H1 (cell line): ENCODE measurements around the gene GNAI1. TPM values are rescaled to one million over a fixed set of nuclear protein-coding genes. Genes with fewer than 3 reads are reported as not detected.

Source experiments
- CTCF ChIA-PET: fragments of 300-600 bp; sonication (Branson Sonifier 250); formaldehyde crosslinking; loops from one replicate; lab custom pipeline; 2021; ENCODE audit not compliant: partially characterized antibody; lab: Charles Lee
- POLR2A ChIA-PET: fragments of 300-600 bp; sonication (Branson Sonifier 250); formaldehyde crosslinking; loops from one replicate; lab custom pipeline; 2021; ENCODE audit warnings: inconsistent platforms; ENCODE audit not compliant: partially characterized antibody; lab: Charles Lee
- DNase-seq, 2 experiments: peaks; one replicate each; pipeline versions ENCODE4 v3.0.0 to v3.0.0-alpha.2; 2010 to 2022; ENCODE audit warnings: low spot score in 2 of 2, low read depth in 1 of 2, mixed read lengths in 1 of 2
- FAIRE-seq: peaks from 2 replicates; lab custom pipeline; 2011; peaks lifted over from hg19 to GRCh38; lab: Jason Lieb, UNC
- H2AFZ ChIP-seq: 2 replicates; pipeline ENCODE4 v1.8.1; 2012; ENCODE audit warnings: low read length, inconsistent platforms
- H2AK5ac ChIP-seq: 2 replicates; pipeline ENCODE4 v1.6.1; 2013; ENCODE audit warnings: low read depth, low read length
- H2BK120ac ChIP-seq: replicated peaks from 2 replicates; pipeline ENCODE3; 2013; ENCODE audit warnings: low read depth, low read length, inconsistent platforms
- H2BK12ac ChIP-seq: 2 replicates; pipeline ENCODE4 v1.6.1; 2013; ENCODE audit warnings: low read depth, low read length
- H2BK15ac ChIP-seq: 2 replicates; pipeline ENCODE4 v1.6.1; 2013; ENCODE audit warnings: low read length
- H2BK20ac ChIP-seq: 2 replicates; pipeline ENCODE4 v1.6.1; 2013; ENCODE audit warnings: low read length
- H2BK5ac ChIP-seq: 2 replicates; pipeline ENCODE4 v1.6.1; 2013; ENCODE audit warnings: low read depth, low read length
- H3K14ac ChIP-seq: 2 replicates; pipeline ENCODE4 v1.6.1; 2013; ENCODE audit warnings: inconsistent platforms; ENCODE audit not compliant: insufficient read length
- H3K18ac ChIP-seq: 2 replicates; pipeline ENCODE4 v1.6.1; 2013; ENCODE audit warnings: low read length; ENCODE audit errors: extremely low read depth
- H3K23ac ChIP-seq: 2 replicates; pipeline ENCODE4 v1.6.1; 2013; ENCODE audit warnings: inconsistent platforms; ENCODE audit not compliant: insufficient read length
- H3K23me2 ChIP-seq: 2 replicates; pipeline ENCODE4 v1.6.1; 2013; ENCODE audit warnings: low read depth, low read length
- H3K27ac ChIP-seq: 2 replicates; pipeline ENCODE4 v1.6.1; 2011; ENCODE audit warnings: low read depth, low read length, inconsistent platforms
- H3K27me3 ChIP-seq, 4 experiments: replicated peaks in 1 of 4; 1 replicate in 1 of 4; 2 replicates in 3 of 4; pipeline versions ENCODE4 v1.6.1 to v1.8.1; 2011 to 2013; ENCODE audit warnings: low read length in 3 of 4, mild to moderate bottlenecking in 3 of 4, inconsistent platforms in 2 of 4, mixed read lengths in 2 of 4, moderate library complexity in 1 of 4; ENCODE audit not compliant: control insufficient read depth in 3 of 4, insufficient read depth in 3 of 4; ENCODE audit errors: extremely low read depth in 1 of 4
- H3K36me3 ChIP-seq, 4 experiments: 2 replicates each; pipeline versions ENCODE4 v1.6.1 to v1.8.1; 2011 to 2013; ENCODE audit warnings: mild to moderate bottlenecking in 4 of 4, low read length in 3 of 4, moderate library complexity in 2 of 4, control low read depth in 1 of 4, inconsistent platforms in 1 of 4; ENCODE audit not compliant: insufficient read depth in 4 of 4, control insufficient read depth in 2 of 4
- H3K4ac ChIP-seq: replicated peaks from 2 replicates; pipeline ENCODE3; 2013; ENCODE audit warnings: low read length, low read depth, mixed read lengths, inconsistent platforms; ENCODE audit not compliant: insufficient read length
- H3K4me1 ChIP-seq, 4 experiments: replicated peaks in 1 of 4; 1 replicate in 1 of 4; 2 replicates in 3 of 4; pipeline versions ENCODE4 v1.6.1 to v1.8.1; 2011 to 2013; ENCODE audit warnings: low read length in 3 of 4, inconsistent platforms in 2 of 4, mixed read lengths in 1 of 4; ENCODE audit not compliant: insufficient read depth in 4 of 4, control insufficient read depth in 3 of 4
- H3K4me2 ChIP-seq, 2 experiments: 2 replicates each; pipeline versions ENCODE4 v1.6.1 to v1.8.1; 2011 to 2013; ENCODE audit warnings: low read depth in 2 of 2, low read length in 2 of 2, control low read depth in 1 of 2, inconsistent platforms in 1 of 2, mild to moderate bottlenecking in 1 of 2; ENCODE audit not compliant: insufficient read depth in 1 of 2
- H3K4me3 ChIP-seq, 4 experiments: fragments of 200-600, 300-600 bp in 1 of 4; sonication (generic), shearing (Covaris generic), sonication (Bioruptor Twin) in 1 of 4; 2 replicates each; pipeline versions ENCODE4 v1.5.1 to v1.8.1; 2011 to 2016; ENCODE audit warnings: low read length in 4 of 4, low read depth in 3 of 4, control low read depth in 2 of 4, inconsistent platforms in 2 of 4, mild to moderate bottlenecking in 2 of 4, mixed read lengths in 1 of 4, moderate library complexity in 1 of 4; ENCODE audit not compliant: insufficient read depth in 2 of 4; ENCODE audit errors: extremely low read depth in 1 of 4
- H3K56ac ChIP-seq: replicated peaks from 2 replicates; pipeline ENCODE3; 2013; ENCODE audit warnings: low read depth, mild to moderate bottlenecking, mixed read lengths, low read length, inconsistent platforms; ENCODE audit not compliant: insufficient read length
- H3K79me1 ChIP-seq: 2 replicates; pipeline ENCODE4 v1.6.1; 2013; ENCODE audit warnings: low read depth, low read length, control low read depth
- H3K79me2 ChIP-seq, 2 experiments: 2 replicates each; pipeline versions ENCODE4 v1.6.1 to v1.8.1; 2012 to 2013; ENCODE audit warnings: low read length in 2 of 2, mild to moderate bottlenecking in 2 of 2, inconsistent platforms in 1 of 2; ENCODE audit not compliant: insufficient read depth in 2 of 2, control insufficient read depth in 1 of 2
- H3K9ac ChIP-seq, 4 experiments: replicated peaks in 1 of 4; 1 replicate in 1 of 4; 2 replicates in 3 of 4; pipeline versions ENCODE4 v1.6.1 to v1.8.1; 2011 to 2013; ENCODE audit warnings: low read depth in 3 of 4, low read length in 3 of 4, control low read depth in 2 of 4, mild to moderate bottlenecking in 2 of 4, moderate library complexity in 2 of 4, inconsistent platforms in 1 of 4; ENCODE audit errors: extremely low read depth in 1 of 4
- H3K9me3 ChIP-seq, 2 experiments: 2 replicates each; pipeline versions ENCODE4 v1.6.1 to v1.8.1; 2012 to 2013; ENCODE audit warnings: mild to moderate bottlenecking in 2 of 2, moderate library complexity in 2 of 2, control low read depth in 1 of 2, inconsistent platforms in 1 of 2, low read depth in 1 of 2, low read length in 1 of 2, mixed read lengths in 1 of 2; ENCODE audit not compliant: insufficient read depth in 2 of 2
- H4K20me1 ChIP-seq, 2 experiments: replicated peaks in 1 of 2; 2 replicates each; pipeline versions ENCODE3 to v1.8.1; 2011 to 2013; ENCODE audit warnings: inconsistent platforms in 2 of 2, low read length in 2 of 2, mild to moderate bottlenecking in 1 of 2; ENCODE audit not compliant: insufficient read depth in 2 of 2, control insufficient read depth in 1 of 2
- H4K5ac ChIP-seq: 2 replicates; pipeline ENCODE4 v1.6.1; 2013; ENCODE audit warnings: low read length, low read depth, mixed read lengths, inconsistent platforms; ENCODE audit not compliant: insufficient read length
- H4K8ac ChIP-seq: 2 replicates; pipeline ENCODE4 v1.8.0; 2013; ENCODE audit warnings: mild to moderate bottlenecking, moderate library complexity, low read length, inconsistent platforms; ENCODE audit not compliant: insufficient read depth; ENCODE audit errors: extremely low read depth
- H4K91ac ChIP-seq: replicated peaks from 2 replicates; pipeline ENCODE3; 2013; ENCODE audit warnings: low read length, mixed read lengths, inconsistent platforms; ENCODE audit not compliant: insufficient read length
- ASH2L ChIP-seq: fragments of 200-600, 300-600 bp; sonication (generic); IDR thresholded peaks from one replicate; pipeline ENCODE4 v1.7.1; 2017; ENCODE audit warnings: low read length
- BACH1 ChIP-seq: IDR thresholded peaks from 2 replicates; pipeline ENCODE4 v1.6.1; 2012; ENCODE audit warnings: low read length, improper control_type of control experiment
- BRCA1 ChIP-seq: IDR thresholded peaks from 2 replicates; pipeline ENCODE4 v1.6.1; 2012; ENCODE audit warnings: low read depth, low read length, improper control_type of control experiment
- CHD1 ChIP-seq: IDR thresholded peaks from 2 replicates; pipeline ENCODE4 v1.6.1; 2012; ENCODE audit warnings: low read depth, low read length, improper control_type of control experiment
- CTCF ChIP-seq, 3 experiments: IDR thresholded peaks; 1 replicate in 2 of 3; 2 replicates in 1 of 3; pipeline versions ENCODE4 v1.5.1 to v1.6.1; 2011; ENCODE audit warnings: low read length in 3 of 3, mild to moderate bottlenecking in 3 of 3, inconsistent platforms in 2 of 3, low read depth in 1 of 3, moderate library complexity in 1 of 3; ENCODE audit not compliant: insufficient read depth in 1 of 3; ENCODE audit errors: control extremely low read depth in 1 of 3
- EZH2 ChIP-seq: fragments of 200-600 bp; sonication (generic); IDR thresholded peaks from 2 replicates; pipeline ENCODE4 v1.7.1; 2012; ENCODE audit warnings: low read depth, mild to moderate bottlenecking, moderate library complexity, low read length, inconsistent platforms; ENCODE audit not compliant: severe bottlenecking
- KDM5A ChIP-seq: fragments of 200-600 bp; IDR thresholded peaks from 2 replicates; pipeline ENCODE4 v1.7.1; 2012; ENCODE audit warnings: mild to moderate bottlenecking, low read length, inconsistent platforms, mixed read lengths
- NANOG ChIP-seq: IDR thresholded peaks from 2 replicates; pipeline ENCODE4 v1.6.1; 2011; ENCODE audit warnings: low read length, low read depth, mild to moderate bottlenecking, inconsistent platforms; ENCODE audit not compliant: insufficient read depth, poor library complexity, severe bottlenecking
- POLR2AphosphoS5 ChIP-seq: IDR thresholded peaks from 2 replicates; pipeline ENCODE4 v1.6.1; 2011; ENCODE audit warnings: low read depth, low read length
- RXRA ChIP-seq: IDR thresholded peaks from 2 replicates; pipeline ENCODE4 v1.6.1; 2011; ENCODE audit warnings: low read depth, mild to moderate bottlenecking, low read length, moderate library complexity; ENCODE audit not compliant: insufficient read depth
- TAF1 ChIP-seq: IDR thresholded peaks from 2 replicates; pipeline ENCODE4 v1.6.1; 2011; ENCODE audit warnings: mild to moderate bottlenecking, low read depth, low read length
- TCF12 ChIP-seq: IDR thresholded peaks from 2 replicates; pipeline ENCODE4 v1.6.1; 2011; ENCODE audit warnings: low read depth, mild to moderate bottlenecking, low read length
- WGBS, 2 experiments: shearing (Covaris generic) in 1 of 2; methylation state at CpG; one replicate each; pipeline versions ENCODE4 v1.1.6 to v1.1.7; 2013 to 2015; ENCODE audit warnings: low lambda C conversion rate in 2 of 2, mixed read lengths in 2 of 2, inconsistent platforms in 1 of 2, low coverage in 1 of 2, missing lambda C conversion rate in 1 of 2; ENCODE audit not compliant: insufficient replicate concordance in 2 of 2, insufficient coverage in 1 of 2, insufficient read length in 1 of 2; ENCODE audit errors: extremely low coverage in 1 of 2, missing lambda C conversion rate in 1 of 2; 5-methylcytosine and 5-hydroxymethylcytosine counted together
- polyA plus RNA-seq, 7 experiments: library from polyadenylated mRNA; depleted of rRNA in 3 of 7; stranded (reverse) in 5 of 7; unstranded in 2 of 7; fragments of >200 nt in 5 of 7; fragments of 200-250 nt in 2 of 7; gene quantifications; 1 replicate in 5 of 7; 2 replicates in 1 of 7; 4 replicates in 1 of 7; pipeline versions ENCODE4 v1.2.1 to v1.2.3, GENCODE V29; 2011 to 2013; ENCODE audit warnings: missing spikeins in 2 of 7, mixed read lengths in 2 of 7
- total RNA-seq: library from RNA; stranded (reverse); fragmentation: NEBNext Ultra II Directional; extraction: Animal tissue kit (Norgen Biotek cat#: 25700); gene quantifications from 2 replicates; pipeline ENCODE4 v1.2.1, GENCODE V29; 2021

GNAI1 gene
- total and polyA plus RNA-seq, 2 of the 8 experiments (the other 6 are each of a cell fraction or from before 2014, with no cell fraction given), result 8.0 to 29.5 TPM

GRCh38 chr7:80215734-80216133, 81.1 kb downstream of the GNAI1 start:
- Histone ChIP-seq H3K9ac (no peak overlapping the region), H3K4ac (no peak overlapping the region), H2BK15ac (no peak overlapping the region), H3K79me1 (no peaks in the 10 kb centered on the region), H4K8ac (no peak overlapping the region), H4K5ac (no peak overlapping the region), H4K20me1 (no peaks in the 10 kb centered on the region), H3K14ac (no peak overlapping the region), H3K4me1 (no peaks in the 10 kb centered on the region), H2BK5ac (no peak overlapping the region), H3K4me3 (no peak overlapping the region), H3K23ac (no peak overlapping the region), H2AK5ac (no peak overlapping the region), H2BK12ac (no peak overlapping the region), H3K36me3 (peaks cover 0 to 35% (median 9%) of the 10 kb centered on the region in 4 experiments; a peak in 6 of 8 replicates), H3K27ac (no peak overlapping the region), H3K23me2 (no peaks in the 10 kb centered on the region), H3K4me2 (no peak overlapping the region), H3K27me3 (no peaks in the 10 kb centered on the region), H3K79me2 (no peaks in the 10 kb centered on the region), H3K56ac (no peak overlapping the region), H2BK120ac (no peak overlapping the region), H2AFZ (no peak overlapping the region), H3K9me3 (no peaks in the 10 kb centered on the region), H2BK20ac (no peak overlapping the region), H3K18ac (no peak overlapping the region), H4K91ac (no peak overlapping the region)
- ChIA-PET CTCF (interaction anchor here (1.0 to 1.7 kb wide), 4 partner anchors 9 to 70 kb away, joined by 3 to 4 read pairs (median 3); no protein-coding TSS in a partner anchor), POLR2A (no interaction called here)
- FAIRE-seq, result no peak
- 98% methylated on average over 3 of the region's 3 CpGs; no CpG with 5 or more reads in 1 of the 2 experiments for WGBS, 2 experiments
- no peak for DNase-seq
- TF ChIP-seq RXRA (no peak), EZH2 (no peak), TAF1 (no peak), NANOG (no peak), BACH1 (no peak), CTCF (IDR thresholded peaks at IDR 0.05; ENCODE audit: control extremely low read depth in 1 of 3, insufficient read depth in 1 of 3, low read depth in 1 of 3, low read length in 3 of 3) (no peak), ASH2L (no peak), BRCA1 (no peak), POLR2AphosphoS5 (no peak), CHD1 (no peak), TCF12 (no peak), KDM5A (no peak)
